ENCODE results near the gene TRPM2.

- no peak for TF ChIP-seq CTCF (IDR thresholded peaks at IDR 0.05)
- TF ChIP-seq POLR2A (IDR thresholded peaks at IDR 0.05), result no peak
These were observed 4.0 kb upstream of the TRPM2 start for GRCh38 chr21:44349416-44349846.
